Measurements from ENCODE around the gene HIPK1. TPM values are rescaled to one million over a fixed set of nuclear protein-coding genes. Genes with fewer than 3 reads are reported as not detected.

HIPK1 gene
- 10.8 to 20.2 TPM (median 18.3 TPM) in 5 replicates for total RNA-seq (2022; extraction: Qiagen RNA extraction)

DNA sequence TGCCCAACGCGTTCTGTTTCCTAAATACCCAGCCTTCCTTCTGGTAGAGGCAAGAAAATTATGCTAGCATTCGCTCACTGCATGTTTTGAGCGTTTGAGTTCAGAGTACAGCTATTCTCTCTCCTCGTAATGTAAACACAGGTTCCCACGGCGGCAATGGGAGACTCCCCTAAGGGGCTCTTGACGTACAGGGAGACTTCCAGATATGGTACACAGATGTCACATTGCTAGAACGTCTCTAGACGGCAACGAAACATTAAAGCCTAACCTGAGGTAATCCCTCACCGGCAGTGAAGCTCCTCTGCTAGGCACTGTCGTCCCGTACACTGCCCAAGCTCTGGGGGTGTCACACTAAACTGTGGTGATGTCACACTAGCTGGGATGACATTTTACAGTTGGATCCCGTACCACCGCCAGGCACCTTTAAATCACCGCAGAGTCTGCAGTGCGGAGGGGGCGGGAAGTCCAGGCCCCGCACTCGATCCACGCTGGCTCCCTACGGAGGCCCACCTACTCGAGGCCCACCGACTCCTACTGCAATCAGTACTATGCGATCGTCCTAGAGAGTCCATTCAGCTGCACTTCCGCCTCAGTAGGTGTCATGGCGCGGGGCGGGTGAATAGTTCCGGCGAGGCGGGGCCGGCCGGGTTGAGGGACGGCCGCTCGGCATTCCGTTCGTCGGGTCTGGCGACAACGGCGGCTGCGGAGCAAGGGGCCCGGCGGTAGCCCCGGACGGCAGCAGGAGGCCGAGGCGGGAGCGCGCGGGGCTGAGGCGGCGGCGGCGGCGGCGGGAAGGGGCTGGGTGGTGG is at the start of gene HIPK1:
TSS of gene HIPK1 (plus strand) at position 384 of the 809 bp plus-strand sequence.

DNA sequence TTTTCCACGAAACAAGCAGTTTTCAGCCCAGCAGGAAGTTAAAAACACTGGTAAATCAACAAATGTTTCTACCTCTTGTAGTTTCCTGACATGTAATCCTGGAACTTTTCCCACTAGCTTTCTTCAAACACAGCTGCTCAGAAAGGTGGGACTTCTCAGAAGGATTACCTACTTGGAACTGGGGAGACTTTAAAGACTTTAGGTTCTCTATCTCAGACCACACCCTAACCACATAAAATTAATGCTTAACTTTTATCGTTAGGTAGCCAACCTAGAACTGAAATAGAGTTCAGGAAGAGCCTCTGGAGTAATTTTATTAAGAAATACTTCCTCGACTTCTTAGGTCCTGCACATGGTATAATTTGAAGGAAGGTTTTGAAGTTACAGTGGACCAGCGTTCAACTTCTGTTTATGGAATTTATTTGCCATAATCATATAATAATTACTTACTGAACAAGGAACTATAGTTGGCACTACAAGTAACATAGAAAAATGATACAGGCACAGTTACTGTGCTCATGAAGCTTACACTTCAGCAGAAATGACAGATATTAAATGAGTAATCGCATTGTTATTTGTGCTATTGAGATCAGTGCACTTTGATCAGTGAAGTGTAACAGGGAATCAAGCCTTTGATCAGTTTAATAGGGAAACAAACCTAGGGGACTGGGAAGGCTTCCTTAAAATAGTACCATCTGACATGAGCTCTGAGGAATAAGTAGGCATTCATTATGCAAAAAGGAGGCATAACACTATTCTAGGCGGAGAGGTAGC is 41.5 kb upstream of the HIPK1 start, which contains the start of gene BCL2L15:
TSS of gene BCL2L15 (minus strand) at position 180 of the 774 bp plus-strand sequence. CDS start 206 bp downstream, outside the sequence.

DNA sequence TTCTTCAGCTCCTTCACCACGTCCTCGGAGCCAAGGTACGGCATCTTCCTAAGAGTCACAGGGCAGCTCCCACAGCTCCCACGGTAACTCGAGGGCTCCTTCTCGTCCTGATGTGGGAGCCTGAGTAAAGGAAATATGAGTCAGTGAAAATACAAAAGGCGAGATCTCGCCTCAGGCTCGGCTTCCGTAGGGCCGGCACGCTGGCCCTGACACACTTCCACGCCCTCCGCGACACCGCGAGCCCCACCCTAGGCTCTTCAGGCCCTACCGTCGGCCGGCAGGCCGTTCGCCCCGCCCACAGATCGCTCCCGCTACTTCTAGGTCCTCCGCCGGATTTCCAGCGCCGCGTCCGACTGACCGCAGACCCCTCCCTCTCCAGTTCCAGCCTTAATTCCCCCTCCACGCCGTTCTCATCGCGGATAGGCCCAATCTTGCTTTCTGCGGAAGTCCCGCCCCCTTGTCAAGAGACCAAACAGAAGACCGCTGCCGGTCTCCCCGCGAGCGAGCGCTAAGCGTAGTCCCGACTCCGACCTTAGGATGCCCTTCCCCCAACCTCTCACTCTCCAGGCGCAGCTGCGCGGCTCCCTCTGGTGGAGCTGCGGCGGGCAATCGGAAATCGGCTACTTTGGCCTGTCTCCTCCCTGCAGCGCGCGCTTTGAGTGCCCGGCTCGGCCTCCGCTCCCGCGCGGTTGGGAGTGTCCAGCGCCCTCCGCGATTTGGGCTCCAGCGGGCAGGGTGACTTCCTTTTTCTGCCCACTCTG is 24.3 kb upstream of the HIPK1 start, which contains the start of the genes AP4B1 and DCLRE1B:
TSS of gene AP4B1 (minus strand) at position 126 of the 761 bp plus-strand sequence. CDS start at position 44, 82 bp downstream.
TSS of gene DCLRE1B (plus strand) at position 653 of the 761 bp plus-strand sequence. CDS start 261 bp downstream, outside the sequence.

DNA sequence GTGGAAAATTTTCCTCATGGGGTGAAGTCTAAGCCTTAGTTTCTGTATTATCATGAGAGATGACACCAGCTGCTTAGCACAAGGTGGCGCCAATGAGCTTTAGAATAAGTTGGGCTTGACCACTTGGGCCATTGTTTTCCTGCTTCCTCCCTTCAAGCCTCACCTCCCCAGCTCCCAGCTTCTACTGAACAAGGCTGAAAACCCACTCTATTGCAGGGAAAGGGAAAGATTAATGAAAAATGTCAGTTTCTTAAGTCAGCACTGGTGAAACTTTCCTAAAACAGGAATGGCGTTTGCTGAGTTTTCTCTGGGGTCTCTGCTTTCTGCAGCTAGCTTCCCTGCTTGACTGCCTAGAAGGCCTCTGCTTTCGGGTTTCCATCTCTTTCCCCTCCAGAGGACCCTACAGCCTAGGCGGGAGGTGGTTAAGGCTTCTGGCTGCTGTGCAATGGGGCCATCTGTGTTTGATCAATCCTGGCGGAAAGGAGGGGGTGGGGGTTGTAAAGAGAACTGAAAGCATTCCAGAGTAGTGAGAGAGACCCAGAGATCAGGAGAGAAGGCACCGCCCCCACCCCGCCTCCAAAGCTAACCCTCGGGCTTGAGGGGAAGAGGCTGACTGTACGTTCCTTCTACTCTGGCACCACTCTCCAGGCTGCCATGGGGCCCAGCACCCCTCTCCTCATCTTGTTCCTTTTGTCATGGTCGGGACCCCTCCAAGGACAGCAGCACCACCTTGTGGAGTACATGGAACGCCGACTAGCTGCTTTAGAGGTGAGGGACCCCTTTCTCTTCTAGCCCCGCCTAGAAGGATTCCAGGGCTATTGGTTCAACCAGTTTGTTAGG is 50.0 kb downstream of the HIPK1 start, which contains the start of gene OLFML3:
TSS of gene OLFML3 (plus strand) at position 612 of the 840 bp plus-strand sequence. CDS start at position 655, 43 bp downstream.

Other genes starting within 250 kb of the HIPK1 start
- gene PHTF1, start 169.8 kb upstream of the HIPK1 start, total RNA-seq (2022; extraction: Qiagen RNA extraction), result 10.5 to 14.2 TPM (median 13.6 TPM) in 5 replicates
- gene RSBN1, start 116.8 kb upstream of the HIPK1 start, total RNA-seq (2022; extraction: Qiagen RNA extraction), result 3.0 to 4.6 TPM (median 4.3 TPM) in 5 replicates
- 0.19 TPM in 1 of 5 replicates, not detected in the others for gene PTPN22, start 57.6 kb upstream of the HIPK1 start, total RNA-seq (2022; extraction: Qiagen RNA extraction)
- 0.03 to 0.99 TPM (median 0.35 TPM) in 5 replicates for gene BCL2L15, start 41.7 kb upstream of the HIPK1 start, total RNA-seq (2022; extraction: Qiagen RNA extraction)
- 7.4 to 8.6 TPM (median 8.0 TPM) in 5 replicates for gene AP4B1, start 24.5 kb upstream of the HIPK1 start, total RNA-seq (2022; extraction: Qiagen RNA extraction)
- gene DCLRE1B, start 24.0 kb upstream of the HIPK1 start, total RNA-seq (2022; extraction: Qiagen RNA extraction), result 8.9 to 11.2 TPM (median 10.2 TPM) in 5 replicates
- gene OLFML3, start 50.1 kb downstream of the HIPK1 start, total RNA-seq (2022; extraction: Qiagen RNA extraction), result 3.4 to 4.1 TPM (median 4.1 TPM) in 5 replicates
- 0.25 to 0.56 TPM (median 0.44 TPM) in 5 replicates for gene SYT6, start 224.5 kb downstream of the HIPK1 start, total RNA-seq (2022; extraction: Qiagen RNA extraction)